DOHH2 (cell line): ENCODE data around the gene ZSCAN18.

Source experiments
- CTCF ChIP-seq: fragments of 200-600 bp; sonication (generic); IDR thresholded peaks from one replicate; pipeline ENCODE4 v1.5.1; 2014; ENCODE audit warnings: antibody characterized with exemption, mild to moderate bottlenecking, low read depth, low read length; ENCODE audit not compliant: poor library complexity, severe bottlenecking
- EZH2phosphoT487 ChIP-seq: fragments of 200-600 bp; sonication (generic); IDR thresholded peaks from 2 replicates; pipeline ENCODE4 v1.6.1; 2017; ENCODE audit warnings: borderline replicate concordance, mild to moderate bottlenecking, antibody characterized with exemption, low read length, moderate library complexity, mixed read lengths

- TF ChIP-seq EZH2phosphoT487: no peak
- no peak for TF ChIP-seq CTCF
Measured at GRCh38 chr19:58053480-58054156, 44.4 kb downstream of the ZSCAN18 start.
